ENCODE data around the gene TRPC4.

Gene TRPC4

GRCh38 chr13:37632294-37632693 lies 237.3 kb downstream of the TRPC4 start:
- H3K27me3 ChIP-seq (replicated peaks; ENCODE audit: control insufficient read depth, insufficient read depth, low read length), result no peaks in the 10 kb centered on the region
- DNase-seq (ENCODE audit: extremely low read depth, insufficient read length), result no peak
- no peak for TF ChIP-seq CTCF (IDR thresholded peaks at IDR 0.05; ENCODE audit: insufficient read depth, low read length, poor library complexity, severe bottlenecking)
- no peaks in the 10 kb centered on the region for H3K36me3 ChIP-seq (ENCODE audit: control insufficient read depth, insufficient read depth, low read length)
- H3K4me3 ChIP-seq (replicated peaks; ENCODE audit: low read depth, low read length), result no peak overlapping the region

GRCh38 chr13:37627428-37627827 lies 242.1 kb downstream of the TRPC4 start:
- no peak overlapping the region for H3K4me3 ChIP-seq (replicated peaks; ENCODE audit: low read depth, low read length)
- DNase-seq (ENCODE audit: extremely low read depth, insufficient read length), result no peak
- no peaks in the 10 kb centered on the region for H3K36me3 ChIP-seq (ENCODE audit: control insufficient read depth, insufficient read depth, low read length)
- TF ChIP-seq CTCF (IDR thresholded peaks at IDR 0.05; ENCODE audit: insufficient read depth, low read length, poor library complexity, severe bottlenecking), result no peak
- H3K27me3 ChIP-seq (replicated peaks; ENCODE audit: control insufficient read depth, insufficient read depth, low read length), result no peaks in the 10 kb centered on the region

DNA sequence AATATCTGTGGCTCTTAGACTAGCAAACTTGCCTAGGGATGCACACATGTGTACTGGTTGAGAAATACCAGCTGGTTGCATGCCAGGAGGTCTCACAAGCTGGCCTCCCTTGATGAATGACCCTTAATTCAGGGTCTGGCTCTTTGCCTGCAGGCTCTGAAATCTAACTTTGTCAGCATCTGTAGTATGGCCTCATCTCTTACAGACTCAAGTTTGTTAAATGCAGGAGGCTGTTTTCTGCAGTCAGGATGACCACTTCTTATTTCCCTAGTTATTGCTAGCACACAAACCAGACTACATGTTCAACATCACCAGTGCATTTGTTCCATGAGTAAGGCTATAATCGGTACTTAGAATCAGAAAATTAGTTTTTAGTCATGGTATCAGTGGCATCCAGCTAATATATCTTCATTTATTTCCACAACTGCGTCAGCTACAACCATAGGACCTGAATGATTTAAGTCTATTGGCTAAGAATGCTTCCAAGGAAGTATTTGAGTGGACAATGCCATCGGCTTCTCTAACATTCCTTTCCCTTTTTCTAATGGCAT lies 247.7 kb downstream of the TRPC4 start:
- H3K4me3 ChIP-seq (replicated peaks; ENCODE audit: low read depth, low read length), result no peak overlapping the region
- H3K27me3 ChIP-seq (replicated peaks; ENCODE audit: control insufficient read depth, insufficient read depth, low read length), result no peaks in the 10 kb centered on the region
- DNase-seq (ENCODE audit: extremely low read depth, insufficient read length), result no peak
- H3K36me3 ChIP-seq (ENCODE audit: control insufficient read depth, insufficient read depth, low read length), result no peaks in the 10 kb centered on the region
- no peak for TF ChIP-seq CTCF (IDR thresholded peaks at IDR 0.05; ENCODE audit: insufficient read depth, low read length, poor library complexity, severe bottlenecking)

DNA sequence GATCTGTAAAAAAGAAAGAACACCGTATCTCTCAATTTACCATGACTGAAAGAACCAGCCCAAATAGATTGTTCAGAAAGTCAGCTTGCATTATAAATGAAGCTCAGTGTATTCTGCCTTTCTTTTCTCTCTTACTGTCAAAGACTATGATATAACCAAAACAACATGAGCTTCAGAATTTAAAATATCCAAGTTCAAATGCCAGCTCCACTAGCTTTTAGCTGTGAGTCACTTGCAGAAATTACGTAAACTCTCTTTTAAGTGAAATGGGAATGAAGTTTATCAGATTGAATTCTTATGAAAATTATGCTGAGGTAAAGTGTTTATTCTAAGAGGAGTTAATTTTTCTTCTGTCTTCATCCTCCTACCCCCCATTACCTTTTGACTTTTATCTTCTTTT lies 251.0 kb downstream of the TRPC4 start:
- Histone ChIP-seq H3K27me3 (replicated peaks; ENCODE audit: control insufficient read depth, insufficient read depth, low read length) (no peaks in the 10 kb centered on the region), H3K36me3 (ENCODE audit: control insufficient read depth, insufficient read depth, low read length) (no peaks in the 10 kb centered on the region), H3K4me3 (replicated peaks; ENCODE audit: low read depth, low read length) (no peak overlapping the region)
- TF ChIP-seq CTCF (IDR thresholded peaks at IDR 0.05; ENCODE audit: insufficient read depth, low read length, poor library complexity, severe bottlenecking), result no peak
- DNase-seq (ENCODE audit: extremely low read depth, insufficient read length), result no peak

- DNase-seq (ENCODE audit: extremely low read depth, insufficient read length), result no peak
- Histone ChIP-seq H3K27me3 (replicated peaks; ENCODE audit: control insufficient read depth, insufficient read depth, low read length) (no peaks in the 10 kb centered on the region), H3K4me3 (replicated peaks; ENCODE audit: low read depth, low read length) (no peak overlapping the region), H3K36me3 (ENCODE audit: control insufficient read depth, insufficient read depth, low read length) (no peaks in the 10 kb centered on the region)
- no peak for TF ChIP-seq CTCF (IDR thresholded peaks at IDR 0.05; ENCODE audit: insufficient read depth, low read length, poor library complexity, severe bottlenecking)
These were observed 252.4 kb downstream of the TRPC4 start for GRCh38 chr13:37617173-37617572.

DNA sequence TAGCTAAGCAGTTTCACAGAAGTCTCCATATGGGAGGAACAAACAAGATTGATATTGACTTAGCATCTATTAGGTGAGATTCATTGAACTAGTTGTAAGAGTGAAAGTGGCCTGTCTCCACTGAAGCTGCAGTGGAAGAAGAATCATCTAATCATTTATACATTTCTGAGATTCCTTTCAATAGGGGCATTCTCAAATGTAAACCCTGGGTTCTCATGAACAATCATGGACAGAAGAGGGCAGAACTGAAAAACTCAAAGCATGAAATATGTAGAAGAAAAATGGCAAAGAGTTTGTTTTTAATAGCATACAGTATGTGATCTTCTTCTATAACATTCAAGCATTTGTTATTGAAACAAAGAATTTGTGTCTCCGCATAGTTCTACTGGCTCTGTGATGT lies 253.4 kb downstream of the TRPC4 start:
- no peak for TF ChIP-seq CTCF (IDR thresholded peaks at IDR 0.05; ENCODE audit: insufficient read depth, low read length, poor library complexity, severe bottlenecking)
- no peak for DNase-seq (ENCODE audit: extremely low read depth, insufficient read length)

More for the DNA sequence above, 253.4 kb downstream of the TRPC4 start:
- no peaks in the 10 kb centered on the region for H3K36me3 ChIP-seq (ENCODE audit: control insufficient read depth, insufficient read depth, low read length)
- H3K27me3 ChIP-seq (replicated peaks; ENCODE audit: control insufficient read depth, insufficient read depth, low read length), result no peaks in the 10 kb centered on the region
- H3K4me3 ChIP-seq (replicated peaks; ENCODE audit: low read depth, low read length), result no peak overlapping the region
